ENCODE data around the gene PKIB.
"Not testable (repeated sequence)": the region's sequence is repeated elsewhere in the genome, so short reads cannot be mapped to it uniquely, and the experiment has no call there.

PKIB gene

DNA sequence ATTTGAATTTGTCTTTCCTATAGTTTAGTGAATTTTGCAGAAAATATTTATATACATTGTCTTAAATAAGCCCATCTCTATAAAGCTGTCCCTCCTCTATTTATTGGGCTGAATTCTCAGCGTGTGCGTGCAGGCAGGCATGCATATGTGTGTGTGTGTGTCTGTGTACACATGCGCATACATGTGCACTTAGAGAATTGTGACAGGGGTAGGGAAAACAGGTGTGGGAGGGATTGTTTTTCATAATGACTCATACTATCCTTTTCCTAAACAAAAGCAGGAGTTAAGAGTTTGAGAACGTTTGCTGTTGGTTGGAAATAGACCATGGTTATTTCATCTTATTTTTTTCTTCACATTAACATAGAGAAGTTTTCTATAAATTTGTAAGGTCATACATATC is 126.0 kb downstream of the PKIB start:
- in situ Hi-C loops (cut with MboI; ENCODE audit: low sequenced_read_pairs) = loop anchor here (10.0 kb wide), 1 partner anchor 99 kb away; no protein-coding TSS in a partner anchor

DNA sequence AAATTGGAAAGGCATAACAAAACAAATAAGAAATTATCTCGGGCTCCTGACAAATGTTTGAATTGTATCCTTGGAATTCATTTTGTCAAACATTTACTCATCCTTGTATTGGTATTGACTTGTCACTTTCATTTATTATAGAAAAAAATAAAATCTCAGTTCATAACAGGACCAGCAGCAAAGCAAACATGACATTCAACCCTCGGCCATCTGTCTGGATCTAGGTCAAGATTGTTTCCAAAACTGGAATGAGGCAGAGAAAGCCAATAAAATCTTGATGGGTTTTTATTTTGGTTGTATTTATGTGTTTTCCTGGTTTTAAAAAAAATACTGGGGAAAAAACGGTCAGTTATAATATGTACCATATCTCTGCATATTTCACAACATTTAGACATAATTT is 126.4 kb downstream of the PKIB start:
- in situ Hi-C loops (cut with MboI; ENCODE audit: low sequenced_read_pairs) = loop anchor here (10.0 kb wide), 1 partner anchor 98 kb away; no protein-coding TSS in a partner anchor

DNA sequence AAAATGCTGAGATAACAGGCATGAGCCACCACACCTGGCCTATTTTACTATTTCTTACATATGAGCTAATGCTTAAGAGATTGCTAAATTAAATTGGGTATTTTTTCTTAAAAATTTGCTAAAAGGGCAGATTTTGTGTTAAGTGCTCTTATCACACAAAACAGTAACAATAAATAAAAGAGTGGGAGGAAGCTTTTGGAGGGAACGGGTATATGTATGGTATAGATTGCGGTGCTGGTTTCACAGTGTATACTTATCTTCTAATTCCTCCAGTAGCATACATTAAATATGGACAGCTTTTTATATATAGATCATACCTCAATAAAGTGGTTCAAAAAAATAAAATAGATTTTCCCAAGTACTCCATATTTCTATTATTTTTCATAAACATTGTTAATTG is 129.9 kb downstream of the PKIB start:
- in situ Hi-C loops (cut with MboI; ENCODE audit: low sequenced_read_pairs) = no loop called here

- in situ Hi-C loops (cut with MboI; ENCODE audit: low sequenced_read_pairs) = no loop called here
Measured at GRCh38 chr6:122740936-122741335, 130.7 kb downstream of the PKIB start.

DNA sequence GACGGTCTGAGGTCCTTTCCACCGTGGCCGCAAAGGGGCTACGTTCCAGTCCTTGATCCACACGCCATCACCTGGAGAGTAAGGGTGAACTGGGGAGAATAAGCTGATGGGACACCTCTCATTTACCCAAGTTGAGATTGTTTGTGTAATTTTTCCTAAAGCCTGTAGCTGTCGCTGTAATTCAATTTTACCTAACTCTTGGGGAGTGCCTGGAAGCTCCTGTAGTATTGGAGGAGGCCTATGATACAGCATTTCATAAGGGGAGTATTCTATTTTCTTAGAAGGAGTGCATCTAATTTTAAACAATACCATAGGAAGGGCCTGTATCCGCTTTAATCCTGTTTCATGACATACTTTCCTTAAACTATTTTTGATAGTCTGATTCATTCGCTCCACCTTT is 134.0 kb downstream of the PKIB start:
- in situ Hi-C loops (cut with MboI; ENCODE audit: low sequenced_read_pairs) = not testable (repeated sequence)

DNA sequence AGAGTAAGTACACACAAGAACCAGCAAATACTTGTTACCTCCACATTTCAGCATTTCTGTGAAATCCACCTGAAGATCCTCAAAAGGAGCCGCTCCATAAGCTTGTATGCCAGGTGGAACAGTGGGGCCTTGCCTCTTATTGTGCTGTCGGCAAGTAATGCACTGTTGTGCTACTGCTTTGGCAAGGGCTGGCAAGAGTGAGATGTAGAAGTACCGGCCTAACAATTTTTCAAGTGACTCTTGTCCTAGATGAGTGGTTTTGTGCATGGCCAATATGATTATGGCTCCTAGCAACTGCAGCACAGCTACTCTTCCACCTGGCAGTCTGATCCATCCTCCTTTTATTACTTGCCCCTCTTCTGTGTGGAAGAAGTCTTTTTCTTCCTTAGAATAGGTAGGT is 134.7 kb downstream of the PKIB start:
- in situ Hi-C loops (cut with MboI; ENCODE audit: low sequenced_read_pairs) = not testable (repeated sequence)

DNA sequence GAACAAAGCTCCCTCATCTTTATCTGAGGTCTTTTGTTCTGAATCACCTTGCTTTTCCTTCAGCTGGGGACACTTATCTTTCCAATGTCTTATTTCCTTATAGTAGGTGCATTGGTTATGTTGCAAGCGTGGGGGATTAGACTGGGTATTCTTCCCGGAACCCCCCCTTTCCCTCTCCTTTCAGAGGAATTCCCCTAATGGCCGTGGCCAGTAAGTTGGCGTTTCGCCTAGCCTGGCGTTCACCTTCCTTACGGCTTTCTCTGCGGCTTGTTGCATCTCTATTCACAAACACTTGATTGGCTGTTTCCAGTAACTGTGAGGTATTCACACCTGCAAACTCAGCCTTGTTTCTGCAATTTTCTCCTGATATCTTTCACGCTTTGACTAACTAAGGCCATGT is 136.5 kb downstream of the PKIB start:
- in situ Hi-C loops (cut with MboI; ENCODE audit: low sequenced_read_pairs) = no loop called here

DNA sequence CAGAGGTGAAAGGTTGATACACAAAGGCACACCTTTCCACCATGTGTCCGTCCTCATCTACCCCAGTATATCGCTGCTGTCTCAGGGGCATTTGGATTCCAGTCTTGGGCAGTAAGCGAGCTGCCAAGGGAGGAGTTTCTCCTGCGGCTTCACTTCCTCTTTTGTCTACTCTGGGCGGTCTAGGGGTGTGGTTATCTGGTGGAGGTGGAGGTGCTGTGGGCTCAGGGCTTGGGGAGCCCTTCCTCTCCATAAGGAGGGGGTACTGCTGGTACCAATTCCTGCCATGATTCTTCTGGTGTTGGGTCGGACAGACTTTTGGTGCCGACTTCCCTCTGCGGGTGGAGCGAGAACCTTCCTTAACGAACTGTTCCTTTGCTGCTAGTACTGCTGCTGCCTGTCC is 137.4 kb downstream of the PKIB start:
- in situ Hi-C loops (cut with MboI; ENCODE audit: low sequenced_read_pairs) = no loop called here

DNA sequence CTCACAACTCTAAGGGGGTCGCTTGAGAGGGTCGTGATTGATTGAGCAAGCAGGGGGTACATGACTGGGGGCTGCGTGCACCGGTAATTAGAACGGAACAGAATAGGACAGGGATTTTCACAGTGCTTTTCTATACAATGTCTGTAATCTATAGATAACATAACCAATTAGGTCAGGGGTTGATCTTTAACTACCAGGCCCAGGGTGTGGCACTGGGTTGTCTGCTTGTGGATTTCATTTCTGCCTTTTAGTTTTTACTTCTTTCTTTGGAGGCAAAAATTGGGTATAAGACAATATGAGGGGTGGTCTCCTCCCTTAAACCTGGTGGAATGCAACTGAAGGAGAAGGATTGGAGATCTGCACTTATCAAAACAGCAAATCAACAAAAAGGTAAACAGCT is 138.7 kb downstream of the PKIB start:
- in situ Hi-C loops (cut with MboI; ENCODE audit: low sequenced_read_pairs) = not testable (repeated sequence)

- in situ Hi-C loops (cut with MboI; ENCODE audit: low sequenced_read_pairs) = no loop called here
Measured at GRCh38 chr6:122749451-122750050, 139.3 kb downstream of the PKIB start.

GRCh38 chr6:122751326-122751725 is 141.1 kb downstream of the PKIB start:
- in situ Hi-C loops (cut with MboI; ENCODE audit: low sequenced_read_pairs) = no loop called here

- in situ Hi-C loops (cut with MboI; ENCODE audit: low sequenced_read_pairs) = no loop called here
Measured at GRCh38 chr6:122752459-122752858, 142.3 kb downstream of the PKIB start.

DNA sequence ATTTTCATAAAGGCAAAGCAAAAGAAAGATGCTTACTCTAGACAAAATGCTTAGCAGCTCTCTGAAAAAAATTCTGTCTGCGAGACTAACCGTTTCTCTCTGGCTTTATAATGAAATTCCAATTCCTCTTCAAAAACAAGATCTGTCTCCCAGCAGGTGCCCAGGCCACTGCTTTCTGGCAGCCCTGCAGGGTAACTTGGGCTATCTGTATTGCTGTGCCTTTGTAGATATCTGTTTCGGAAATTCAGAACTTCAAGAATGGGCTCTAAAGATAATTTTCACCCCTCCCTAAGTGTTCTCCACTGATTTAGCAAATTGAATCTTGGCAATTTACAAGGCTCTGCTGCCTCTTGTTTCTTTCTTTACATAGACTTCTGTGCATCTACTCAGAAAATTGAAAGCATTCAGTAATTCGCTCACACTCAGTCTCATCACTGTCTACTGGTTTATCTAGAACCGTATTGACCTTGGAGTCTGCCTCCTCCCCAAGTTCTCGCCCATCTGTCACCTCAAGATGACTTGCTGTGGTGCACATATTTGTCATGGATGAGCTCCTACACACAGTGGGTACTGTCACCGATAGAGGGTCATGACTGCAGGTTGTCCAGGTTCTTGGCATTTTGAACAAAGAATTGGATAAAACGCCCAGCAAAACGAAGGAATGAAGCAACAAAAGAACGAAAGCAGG is 142.9 kb downstream of the PKIB start:
- in situ Hi-C loops (cut with MboI; ENCODE audit: low sequenced_read_pairs) = no loop called here

DNA sequence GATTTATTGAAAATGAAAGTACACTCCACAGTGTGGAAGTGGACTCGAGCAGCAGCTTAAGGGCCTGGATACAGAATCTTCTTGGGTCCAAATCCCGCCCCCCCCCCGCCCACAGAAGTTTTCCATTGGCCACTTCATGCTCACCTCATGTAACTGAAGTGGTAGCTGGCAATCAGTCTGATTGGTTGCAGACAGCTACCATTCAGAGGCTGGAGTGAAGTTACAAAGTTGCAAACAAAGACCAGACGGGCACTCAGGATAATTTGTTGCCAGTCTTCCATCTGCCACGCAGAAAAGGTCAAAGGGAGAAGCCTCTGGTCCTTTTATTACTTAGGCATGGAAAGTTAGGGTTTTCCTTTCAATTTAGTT is 143.5 kb downstream of the PKIB start:
- in situ Hi-C loops (cut with MboI; ENCODE audit: low sequenced_read_pairs) = no loop called here

DNA sequence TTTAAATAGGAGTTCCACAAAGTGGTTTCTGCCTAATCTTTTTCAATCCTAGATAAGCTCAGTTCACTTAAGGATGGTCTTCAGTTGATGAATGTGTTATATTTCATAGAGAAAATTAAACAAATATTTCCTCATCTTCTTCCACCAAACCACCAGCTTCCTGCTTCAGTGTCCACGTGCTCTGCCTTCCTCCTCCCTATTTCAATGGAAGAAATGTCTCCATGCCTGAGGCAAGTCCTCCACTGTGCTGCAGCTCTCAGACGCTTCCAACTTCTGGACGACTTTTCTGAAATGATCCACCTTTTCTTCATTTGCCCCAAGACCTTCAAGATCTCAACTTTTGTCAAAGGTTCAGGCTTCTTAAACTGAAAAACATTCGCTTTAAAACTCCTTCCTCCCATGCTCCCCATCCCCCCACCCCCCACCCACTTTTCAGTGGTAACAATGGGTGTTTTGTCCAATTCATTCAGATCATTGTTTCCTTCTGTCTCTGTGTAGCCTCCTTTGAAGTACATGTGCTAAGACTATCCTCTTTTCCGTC is 144.1 kb downstream of the PKIB start:
- in situ Hi-C loops (cut with MboI; ENCODE audit: low sequenced_read_pairs) = no loop called here

- in situ Hi-C loops (cut with MboI; ENCODE audit: low sequenced_read_pairs) = no loop called here
Measured at GRCh38 chr6:122755901-122756300, 145.7 kb downstream of the PKIB start.

GRCh38 chr6:122758927-122759334 is 148.7 kb downstream of the PKIB start:
- in situ Hi-C loops (cut with MboI; ENCODE audit: low sequenced_read_pairs) = no loop called here

DNA sequence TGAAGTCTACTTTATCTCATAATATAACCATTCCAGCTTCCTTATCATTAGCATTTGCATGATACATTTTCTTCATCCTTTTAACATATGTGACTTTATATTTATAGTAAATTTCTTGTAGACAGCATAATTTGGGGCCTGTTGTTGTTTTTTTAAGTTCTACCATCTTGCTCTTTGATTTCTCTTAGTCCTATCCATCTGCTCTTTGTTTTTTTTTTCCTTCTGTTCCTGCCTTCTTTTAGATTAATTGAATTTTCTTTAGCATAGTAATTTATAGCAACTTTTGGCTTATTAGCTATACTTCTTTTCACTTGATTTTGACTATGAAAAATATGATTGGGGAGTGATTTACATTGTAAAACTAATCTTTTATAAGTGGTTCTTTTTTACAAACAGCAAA is 150.1 kb downstream of the PKIB start:
- in situ Hi-C loops (cut with MboI; ENCODE audit: low sequenced_read_pairs) = no loop called here

DNA sequence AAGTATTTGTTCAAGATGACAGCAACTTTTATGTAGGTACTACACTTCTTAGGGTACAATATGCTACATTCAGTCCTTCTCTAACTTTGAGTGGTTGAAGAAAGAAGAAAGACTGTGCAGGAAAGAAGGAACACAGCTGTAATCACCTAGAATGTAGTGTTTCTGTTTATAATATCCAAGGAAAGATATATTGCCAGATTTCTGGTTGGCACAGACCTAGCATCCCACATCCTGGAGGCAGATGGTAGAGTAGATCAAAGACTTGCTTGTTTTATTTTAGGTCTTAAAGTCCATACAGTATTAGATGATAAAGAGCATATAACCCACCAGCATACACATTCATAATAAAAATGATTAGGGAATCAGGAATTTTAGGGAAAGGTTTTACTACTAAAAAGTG is 156.1 kb downstream of the PKIB start:
- in situ Hi-C loops (cut with MboI; ENCODE audit: low sequenced_read_pairs) = no loop called here

DNA sequence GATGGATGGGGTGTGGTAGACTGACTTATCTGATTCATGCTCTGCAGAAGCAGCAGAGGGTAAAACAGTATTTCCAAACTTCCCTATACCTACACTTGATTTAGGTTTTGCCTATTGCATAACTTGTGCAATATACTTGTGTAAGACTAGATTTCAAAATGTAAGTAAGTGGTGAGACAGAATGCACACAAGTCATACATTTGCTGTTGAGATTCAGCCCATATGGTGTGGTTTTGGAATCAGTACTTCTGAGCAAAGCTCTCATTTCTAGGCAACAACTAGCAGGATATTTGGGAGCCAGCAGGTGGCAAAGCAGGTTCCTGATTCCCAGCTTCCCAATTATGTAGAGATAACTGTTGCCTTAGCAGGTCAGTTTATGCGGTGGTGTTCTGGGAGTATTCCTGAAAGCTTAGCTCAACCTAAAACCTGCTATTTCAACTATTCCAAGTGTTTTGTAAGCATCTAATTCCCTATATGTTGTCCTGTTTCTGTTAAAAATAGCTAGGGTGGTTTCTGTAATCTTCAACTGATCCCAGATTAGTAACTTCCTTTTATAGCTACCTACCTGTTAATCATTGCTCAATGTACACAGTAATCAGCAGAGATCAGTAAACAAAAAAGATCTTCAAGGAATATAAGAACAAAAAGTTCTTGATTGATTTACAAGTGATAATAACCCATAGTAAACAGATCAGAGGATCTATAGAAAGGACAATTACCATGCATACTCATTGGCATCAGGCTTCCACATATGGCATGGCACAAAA is 160.8 kb downstream of the PKIB start:
- in situ Hi-C loops (cut with MboI; ENCODE audit: low sequenced_read_pairs) = no loop called here

DNA sequence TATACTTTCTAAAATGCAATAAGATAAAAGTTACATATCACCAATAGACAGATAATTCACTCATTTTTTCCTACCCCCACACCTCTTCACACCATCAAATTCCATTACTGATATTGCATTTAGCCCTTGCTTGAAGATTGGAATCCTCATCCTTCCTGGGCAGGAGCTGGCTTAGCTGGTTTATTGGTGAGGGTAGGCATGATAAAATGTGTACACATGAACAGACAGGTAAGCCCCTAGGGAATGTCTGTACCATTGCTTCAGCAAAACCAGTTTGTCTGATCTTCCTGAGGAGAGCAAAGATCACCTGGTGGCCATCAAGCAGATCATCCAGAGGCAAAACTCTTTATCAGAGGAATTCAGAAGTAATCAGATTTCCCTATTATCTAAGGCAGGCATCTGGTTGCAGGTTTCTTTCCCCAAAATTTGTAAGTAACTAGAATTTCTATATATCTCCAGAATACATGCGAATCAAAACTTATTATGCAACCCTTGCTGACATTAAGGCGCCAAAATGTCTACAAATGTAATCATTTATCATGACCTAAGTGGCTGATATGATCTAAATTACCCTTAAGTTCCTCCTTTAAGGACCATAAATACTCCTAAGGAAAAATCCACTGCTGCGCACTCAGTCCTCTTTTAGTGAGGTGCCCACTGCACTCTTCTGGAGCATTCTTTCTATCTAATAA is 162.7 kb downstream of the PKIB start:
- in situ Hi-C loops (cut with MboI; ENCODE audit: low sequenced_read_pairs) = no loop called here

All from HL-60/S4 treated with retinoic acid at 250 ng/mL for 4 days and 3 days (cell line).